ENCODE results near the gene NRXN3. TPM values are rescaled to one million over a fixed set of nuclear protein-coding genes. Genes with fewer than 3 reads are reported as not detected.

The NRXN3 gene
- polyA plus RNA-seq, 1 of the 3 experiments (the other 2 are of a cell fraction) = 1.6 TPM

- no peak overlapping the region for H3K4me3 ChIP-seq (ENCODE audit: low read depth in 2 of 2, low read length in 1 of 2)
- H3K9me2 ChIP-seq = no peaks in the 10 kb centered on the region
- no peak overlapping the region for H2AFZ ChIP-seq (ENCODE audit: low read depth)
- no peak for TF ChIP-seq GABPA (IDR thresholded peaks at IDR 0.05; ENCODE audit: low read depth)
- TF ChIP-seq NRF1 (IDR thresholded peaks at IDR 0.05; ENCODE audit: low read depth, low read length) = no peak
- no peak for TF ChIP-seq POLR2AphosphoS5 (IDR thresholded peaks at IDR 0.05; ENCODE audit: low read depth, low read length)
- no peak for TF ChIP-seq REST (IDR thresholded peaks at IDR 0.05; ENCODE audit: low read depth, low read length)
- no peak for TF ChIP-seq YY1 (IDR thresholded peaks at IDR 0.05; ENCODE audit: low read depth)
- TF ChIP-seq RFX5 (IDR thresholded peaks at IDR 0.05; ENCODE audit: low read length) = no peak
- TF ChIP-seq TAF1 (IDR thresholded peaks at IDR 0.05; ENCODE audit: borderline replicate concordance, low read depth, low read length) = no peak
- TF ChIP-seq FOSL2 (IDR thresholded peaks at IDR 0.05; ENCODE audit: borderline replicate concordance, low read depth) = no peak
- TF ChIP-seq CTCF (IDR thresholded peaks at IDR 0.05) = no peak
- H3K27me3 ChIP-seq (ENCODE audit: insufficient read depth) = no peaks in the 10 kb centered on the region
- ChIA-PET POLR2A (no interaction called here), CTCF (interaction anchor here (1.5 kb wide), 1 partner anchor 545 kb away, joined by 3 read pairs; no protein-coding TSS in a partner anchor)
- no peaks in the 10 kb centered on the region for H4K20me1 ChIP-seq (ENCODE audit: insufficient read depth)
- 60% methylated on average over 3 of the region's 3 CpGs for WGBS (ENCODE audit: low lambda C conversion rate)
- H3K4me1 ChIP-seq (ENCODE audit: control insufficient read depth in 1 of 2, insufficient read depth in 2 of 2, low read depth in 1 of 2, low read length in 1 of 2) = 0 out of 4 replicates have a peak, but pooled peaks cover 0 to 4% of the 10 kb centered on the region in 2 experiments
- no peak overlapping the region for H3K9ac ChIP-seq
- H3K27ac ChIP-seq (ENCODE audit: low read depth in 2 of 2, low read length in 1 of 2) = no peak overlapping the region
- H3K79me2 ChIP-seq (ENCODE audit: insufficient read depth) = no peaks in the 10 kb centered on the region
- H3F3A ChIP-seq (replicated peaks; ENCODE audit: insufficient read depth) = peaks cover 8% of the 10 kb centered on the region
- DNase-seq = no peak
- no peaks in the 10 kb centered on the region for H3K9me3 ChIP-seq
- H3K4me2 ChIP-seq = no peak overlapping the region
- H3K36me3 ChIP-seq (replicated peaks in 1 of 2; ENCODE audit: control insufficient read depth in 1 of 2, insufficient read depth in 2 of 2, low read length in 1 of 2) = no peaks in the 10 kb centered on the region
Measured at GRCh38 chr14:79542121-79542520, 1371.9 kb downstream of the NRXN3 start.

- no peak for TF ChIP-seq NFIC (IDR thresholded peaks at IDR 0.05; ENCODE audit: borderline replicate concordance)
- Histone ChIP-seq H3K9me2 (no peaks in the 10 kb centered on the region), H3K4me3 (ENCODE audit: low read depth in 2 of 2, low read length in 1 of 2) (no peak overlapping the region), H3K9ac (no peak overlapping the region), H3K4me2 (no peak overlapping the region), H3K36me3 (replicated peaks in 1 of 2; ENCODE audit: control insufficient read depth in 1 of 2, insufficient read depth in 2 of 2, low read length in 1 of 2) (no peaks in the 10 kb centered on the region), H3K79me2 (ENCODE audit: insufficient read depth) (no peaks in the 10 kb centered on the region), H3K9me3 (no peaks in the 10 kb centered on the region), H3K27me3 (ENCODE audit: insufficient read depth) (no peaks in the 10 kb centered on the region), H4K20me1 (ENCODE audit: insufficient read depth) (no peaks in the 10 kb centered on the region), H3F3A (replicated peaks; ENCODE audit: insufficient read depth) (peaks cover 8% of the 10 kb centered on the region), H3K27ac (ENCODE audit: low read depth in 2 of 2, low read length in 1 of 2) (no peak overlapping the region), H2AFZ (ENCODE audit: low read depth) (no peak overlapping the region), H3K4me1 (ENCODE audit: control insufficient read depth in 1 of 2, insufficient read depth in 2 of 2, low read depth in 1 of 2, low read length in 1 of 2) (0 out of 4 replicates have a peak, but pooled peaks cover 0 to 4% of the 10 kb centered on the region in 2 experiments)
- CTCF ChIA-PET = interaction anchor here (1.2 to 2.8 kb wide), 6 partner anchors 9 to 576 kb away, joined by 3 to 19 read pairs (median 3); no protein-coding TSS in a partner anchor
- POLR2A ChIA-PET = no interaction called here
- 67% methylated on average over 1 of the region's 1 CpG for WGBS (ENCODE audit: low lambda C conversion rate)
- DNase-seq = no peak
Measured at GRCh38 chr14:79543348-79543747, 1373.2 kb downstream of the NRXN3 start.

Data from SK-N-SH (cell line).